NCI-H1436 (cell line): ENCODE results near the gene UAP1L1.
"Not testable (repeated sequence)": the region's sequence is repeated elsewhere in the genome, so short reads cannot be mapped to it uniquely, and the experiment has no call there.

Experiments
- DNase-seq: peaks from one replicate; lab custom pipeline; 2025; lab: John Stamatoyannopoulos, UW

The UAP1L1 gene

DNA sequence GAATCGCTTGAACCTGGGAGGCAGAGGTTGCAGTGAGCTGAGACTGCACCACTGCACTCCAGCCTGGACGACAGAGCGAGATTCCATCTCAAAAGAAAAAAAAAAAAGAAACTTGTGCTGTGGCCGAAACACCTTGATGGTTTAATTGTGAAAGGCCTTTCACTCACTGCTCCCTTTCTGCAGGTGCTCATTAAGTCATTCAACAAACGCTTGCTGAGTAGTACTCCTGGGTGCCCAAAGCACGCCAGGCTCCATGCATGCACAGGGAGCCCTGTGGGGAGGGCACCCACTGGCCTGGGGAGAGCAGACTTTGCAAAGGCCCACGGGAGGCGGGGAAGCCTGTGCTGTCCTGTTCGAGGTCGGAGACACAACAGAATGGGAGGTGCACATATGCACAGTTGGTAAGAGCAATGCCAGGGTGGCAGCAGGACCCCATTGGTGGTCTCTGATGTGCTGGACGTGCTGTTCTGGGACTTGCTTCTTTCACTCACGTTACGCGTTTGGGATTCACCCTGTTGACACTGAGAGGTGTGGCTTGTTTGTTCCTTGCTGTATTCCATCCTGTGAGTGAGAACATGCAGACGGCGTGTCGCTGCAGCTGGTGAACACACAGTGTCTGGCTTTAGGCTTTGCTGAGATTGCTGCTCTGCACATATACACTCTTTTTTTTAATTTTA is 20.4 kb upstream of the UAP1L1 start:
- no peak for DNase-seq

DNA sequence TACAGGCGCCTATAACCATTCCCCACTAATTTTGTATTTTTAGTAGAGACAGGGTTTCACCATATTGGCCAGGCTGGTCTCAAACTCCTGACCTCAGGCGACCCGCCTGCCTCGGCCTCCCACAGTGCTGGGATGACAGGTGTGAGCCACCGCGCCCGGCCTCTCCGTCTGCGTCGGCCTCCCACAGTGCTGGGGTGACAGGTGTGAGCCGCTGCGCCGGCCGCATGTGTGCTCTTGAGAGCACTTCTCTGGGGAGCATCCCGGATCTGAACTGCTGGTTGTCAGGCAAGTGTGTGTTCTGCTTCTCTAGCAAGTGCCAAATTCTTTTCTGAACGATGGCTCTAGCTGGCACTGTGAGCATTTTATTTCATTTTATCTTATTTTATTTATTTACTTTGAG is 19.8 kb upstream of the UAP1L1 start:
- peak; percentile 29 for DNase-seq

DNA sequence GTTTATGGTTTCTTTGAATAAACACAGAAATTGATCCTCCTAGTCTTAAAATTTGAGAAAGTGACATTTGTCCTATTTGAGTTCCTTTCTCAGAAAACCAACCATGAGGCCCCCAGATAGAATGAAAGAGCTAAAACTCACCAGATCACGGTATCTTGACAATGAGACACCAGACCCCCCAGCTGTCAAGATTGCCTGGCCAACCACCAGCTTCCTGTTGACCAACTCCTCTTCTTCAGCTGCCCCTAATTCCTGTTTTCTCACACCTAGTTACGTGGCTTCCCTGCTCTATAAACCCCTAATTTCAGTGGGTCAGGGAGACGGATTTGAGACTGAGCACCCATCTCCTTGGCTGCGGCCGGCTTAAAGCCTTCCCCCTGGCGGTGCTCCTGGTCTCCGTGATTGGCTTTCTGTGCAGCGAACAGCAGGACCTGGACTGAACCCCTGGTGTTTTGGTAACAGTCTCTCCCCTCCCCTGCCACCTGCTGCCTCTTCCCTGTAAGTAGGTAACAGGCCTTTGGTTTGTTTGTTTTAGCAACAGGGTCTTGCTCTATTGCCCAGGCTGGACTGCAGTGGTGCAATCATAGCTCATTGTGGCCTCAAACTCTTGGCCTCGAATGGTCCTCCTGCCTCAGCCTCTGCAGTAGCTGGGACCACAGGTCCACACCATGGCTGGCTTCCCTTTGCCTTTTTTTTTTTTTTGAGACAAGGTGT is 18.6 kb upstream of the UAP1L1 start:
- DNase-seq: no peak

DNA sequence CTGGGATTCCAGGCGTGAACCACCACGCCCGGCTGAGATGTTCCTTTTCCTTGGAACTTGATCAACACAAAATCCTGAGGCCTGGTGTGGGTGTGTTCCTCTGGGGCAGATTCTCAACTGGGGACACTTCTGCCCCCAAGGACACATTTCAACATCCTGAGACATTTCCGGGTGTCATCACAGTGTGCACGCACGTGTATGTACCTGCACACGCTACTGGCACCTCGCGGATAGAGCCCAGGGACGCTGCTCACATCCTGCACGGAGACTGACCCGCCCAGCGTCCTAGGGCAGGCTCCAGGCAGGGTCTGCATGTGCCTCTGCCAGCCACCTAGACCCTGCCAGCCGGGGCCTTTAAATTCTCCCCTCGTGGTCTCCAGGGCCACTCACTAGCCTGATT is 14.9 kb upstream of the UAP1L1 start:
- no peak for DNase-seq

DNA sequence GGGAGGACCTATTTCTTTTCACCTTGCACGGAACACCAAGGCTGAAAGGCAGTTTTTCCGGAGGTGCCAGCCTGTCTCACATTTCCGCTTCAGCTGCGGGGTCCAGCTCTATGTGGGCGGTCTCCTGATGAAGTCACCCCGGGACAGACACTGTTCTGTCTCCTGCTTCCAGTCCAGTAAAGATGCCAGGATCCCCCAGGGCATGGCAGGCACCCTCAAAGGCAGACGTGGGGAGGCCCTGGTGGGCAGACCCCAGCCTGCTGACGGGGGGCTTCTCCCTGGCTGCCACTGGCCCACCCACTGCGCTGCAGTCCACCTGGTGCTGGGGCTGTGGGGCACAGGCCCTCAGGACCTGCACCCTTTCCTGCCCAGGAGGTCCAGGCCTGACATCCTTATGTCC is 14.5 kb upstream of the UAP1L1 start:
- not testable (repeated sequence) for DNase-seq

DNA sequence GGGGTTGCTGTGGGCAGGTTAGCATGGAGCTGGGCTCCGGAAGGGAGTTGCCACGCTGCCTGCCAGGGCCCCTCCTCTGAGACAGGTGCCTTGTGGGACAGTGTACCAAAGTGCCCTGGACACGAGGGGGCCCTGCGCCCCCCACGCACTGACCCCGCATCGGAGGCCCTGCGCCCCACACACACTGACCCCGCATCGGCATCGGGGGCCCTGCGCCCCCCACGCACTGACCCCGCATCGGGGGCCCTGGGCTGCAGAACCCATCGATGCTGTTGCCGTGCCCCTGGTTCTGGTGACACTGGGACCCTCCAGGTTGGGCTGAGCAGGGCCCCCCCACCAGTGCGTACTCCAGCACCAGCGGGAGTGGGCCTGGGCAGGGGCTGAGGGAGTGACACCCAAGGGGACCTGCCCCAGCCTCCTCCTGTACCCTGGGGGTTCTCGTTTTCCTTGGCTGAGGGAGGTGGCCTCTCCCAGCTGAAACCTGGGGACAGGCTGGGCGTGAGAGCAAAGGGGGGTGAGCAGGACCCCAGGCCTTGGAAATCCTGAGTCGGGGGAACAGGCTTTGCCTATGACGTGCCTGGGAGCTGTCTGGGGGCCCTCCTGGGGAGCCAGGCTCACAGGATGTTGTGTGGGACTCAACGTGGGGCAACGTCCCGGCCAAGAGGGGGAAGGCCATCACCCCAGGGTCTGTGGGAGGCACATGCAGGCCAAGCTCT is 13.8 kb upstream of the UAP1L1 start:
- DNase-seq: no peak

DNA sequence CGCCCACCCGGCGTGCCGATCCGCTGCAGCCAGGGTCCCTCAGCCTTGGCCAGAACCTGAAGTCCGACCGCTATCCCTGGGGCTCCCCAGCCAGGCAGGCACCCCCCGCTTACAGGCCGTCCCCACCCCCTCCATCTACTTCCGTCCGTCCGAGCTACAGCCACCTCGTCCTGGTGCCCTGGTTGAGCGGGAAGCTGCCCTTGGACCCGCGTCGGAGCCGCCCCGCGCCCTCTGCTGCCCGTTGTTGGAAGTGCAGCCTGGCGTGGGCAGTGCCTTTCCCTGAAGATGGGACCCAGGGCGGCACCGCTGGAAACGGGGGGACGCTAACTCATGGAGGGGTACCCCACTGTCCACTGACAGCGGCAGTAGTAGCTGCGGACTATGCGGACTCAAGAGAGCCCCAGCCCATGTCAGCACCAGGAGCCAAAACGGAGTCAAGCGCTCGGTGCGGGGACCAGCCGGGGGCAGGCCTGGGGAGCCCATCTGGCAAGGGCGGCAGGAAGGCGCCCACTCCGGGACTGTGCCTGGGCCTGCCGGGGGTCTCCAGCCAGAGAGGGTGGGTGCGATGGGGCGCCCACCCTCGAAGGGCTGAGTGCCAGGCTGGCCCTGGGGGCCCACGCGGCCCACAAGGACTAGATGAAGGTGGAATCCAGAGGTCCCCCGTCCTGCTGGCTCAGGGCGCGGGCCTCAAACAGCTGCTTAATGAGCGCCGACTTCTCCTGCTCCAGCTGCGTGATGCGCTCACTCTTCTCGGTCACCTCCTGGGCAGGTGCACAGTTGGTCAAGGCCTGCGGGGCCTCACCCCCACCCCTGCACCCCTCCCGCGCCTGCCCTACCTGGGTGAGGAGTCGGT is 13.1 kb upstream of the UAP1L1 start:
- peak; percentile 22 for DNase-seq

DNA sequence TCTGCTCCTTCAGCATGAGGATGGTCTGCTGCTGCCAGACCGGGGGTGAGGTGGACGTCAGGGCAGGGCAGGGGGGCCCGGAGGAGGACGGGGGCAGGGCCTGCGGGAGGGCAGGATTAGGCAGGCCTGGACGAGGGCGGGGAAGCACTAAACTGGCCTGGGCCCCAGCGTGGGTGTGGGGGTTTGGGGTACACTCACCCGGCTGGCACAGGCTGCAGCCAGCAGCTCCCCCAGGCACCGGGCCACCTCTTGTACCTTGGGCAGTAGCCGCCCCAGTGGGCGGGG is 12.5 kb upstream of the UAP1L1 start:
- DNase-seq: no peak

DNA sequence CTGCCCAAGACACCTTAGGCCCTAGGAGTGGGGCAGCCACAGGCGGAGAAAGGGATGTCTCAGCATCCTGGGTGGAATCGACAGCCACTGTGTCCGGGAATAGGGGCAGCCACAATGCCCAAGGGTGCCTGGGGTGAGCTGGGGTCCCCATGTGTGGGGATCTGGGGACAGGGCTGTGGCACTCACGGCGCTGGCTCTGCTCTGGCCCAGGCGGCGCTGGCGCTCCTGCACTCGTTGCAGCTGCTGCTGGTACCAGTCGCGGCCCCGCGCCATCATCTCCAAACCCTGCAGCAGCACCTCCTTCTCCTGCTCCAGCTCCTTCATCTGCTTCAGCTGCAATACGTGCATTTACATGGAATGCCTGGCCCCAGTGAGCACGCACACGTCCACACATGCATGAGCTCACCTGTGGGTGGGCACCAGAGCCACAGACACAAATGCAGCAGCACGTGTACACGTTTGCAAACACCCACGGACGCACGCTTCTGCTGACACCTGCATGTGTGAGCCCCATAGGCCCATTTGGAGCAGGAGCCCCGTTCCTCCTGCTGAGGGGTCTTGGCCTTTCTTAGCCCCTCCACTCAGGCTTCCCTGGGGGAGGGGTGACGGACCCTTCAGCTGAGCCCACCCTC is 11.9 kb upstream of the UAP1L1 start:
- DNase-seq: no peak

DNA sequence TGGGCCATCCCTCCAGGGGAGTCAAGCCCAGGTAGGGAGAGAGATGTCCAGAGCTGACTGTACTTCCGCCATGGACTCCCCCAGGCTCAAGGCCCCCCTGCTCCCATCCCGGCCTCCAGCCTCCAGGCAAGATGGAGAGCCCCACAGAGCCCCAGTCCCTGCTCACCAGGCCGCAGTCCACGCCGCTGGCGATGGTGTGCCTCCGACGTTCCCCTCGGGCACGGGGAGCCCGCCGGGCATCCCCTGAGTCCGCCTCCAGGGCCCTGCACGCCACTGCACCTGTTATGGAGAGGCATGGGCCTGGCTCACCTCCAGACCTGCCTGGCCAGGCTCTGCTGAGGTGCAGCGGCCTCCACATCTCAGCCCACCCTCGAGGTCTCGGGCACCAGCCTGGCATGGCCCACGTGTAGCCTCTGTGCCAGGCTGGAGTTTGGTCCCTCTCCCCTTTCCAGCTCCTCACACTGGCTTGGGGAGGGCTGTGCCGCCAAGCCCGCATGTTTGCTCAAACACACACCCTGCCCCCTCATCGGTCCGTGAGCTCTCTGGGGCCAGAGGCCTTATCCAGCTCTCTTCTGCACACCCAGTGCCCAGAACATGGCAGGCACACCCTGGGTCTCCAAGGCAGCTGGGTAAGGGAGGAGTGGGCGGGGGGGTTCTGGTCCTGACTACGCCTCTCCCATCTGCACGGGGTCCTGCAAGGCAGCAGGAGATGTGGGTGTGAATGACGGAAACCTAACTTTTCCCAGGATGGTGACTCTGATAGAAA is 11.0 kb upstream of the UAP1L1 start:
- DNase-seq: no peak

DNA sequence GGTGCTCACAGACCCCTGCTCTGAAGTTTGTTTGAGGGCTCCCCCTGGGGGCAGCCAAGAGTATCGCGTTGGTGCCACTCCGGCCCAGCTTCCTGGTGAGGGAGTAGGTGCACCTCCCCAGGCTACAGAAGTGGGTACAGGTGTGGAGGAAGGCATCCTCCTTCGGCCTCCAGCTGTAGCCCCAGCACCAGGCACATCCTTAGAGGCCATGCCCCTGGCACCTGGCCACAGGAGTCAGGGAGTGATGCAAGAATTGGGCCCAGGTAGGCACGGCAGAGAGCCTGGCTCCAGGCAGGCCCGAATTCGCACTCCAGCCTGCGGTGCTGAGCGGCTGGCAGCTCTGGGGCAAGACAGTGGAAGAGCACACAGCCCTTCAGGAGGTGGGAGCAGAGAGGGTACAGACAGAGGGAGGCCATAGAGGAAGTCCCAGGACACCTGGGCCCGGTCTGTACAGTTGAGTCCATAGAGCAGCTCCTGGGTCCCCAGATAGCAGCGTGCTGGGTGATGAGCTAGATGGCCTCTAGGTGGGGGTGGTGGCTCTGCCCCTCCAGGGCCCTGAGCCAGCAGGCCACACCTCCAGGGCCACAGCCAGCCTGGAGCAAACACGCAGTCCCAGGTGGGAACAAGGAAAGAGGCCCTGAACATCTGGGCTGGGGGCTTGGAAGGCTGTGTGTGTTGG is 9.3 kb upstream of the UAP1L1 start:
- DNase-seq: peak; percentile 76

DNA sequence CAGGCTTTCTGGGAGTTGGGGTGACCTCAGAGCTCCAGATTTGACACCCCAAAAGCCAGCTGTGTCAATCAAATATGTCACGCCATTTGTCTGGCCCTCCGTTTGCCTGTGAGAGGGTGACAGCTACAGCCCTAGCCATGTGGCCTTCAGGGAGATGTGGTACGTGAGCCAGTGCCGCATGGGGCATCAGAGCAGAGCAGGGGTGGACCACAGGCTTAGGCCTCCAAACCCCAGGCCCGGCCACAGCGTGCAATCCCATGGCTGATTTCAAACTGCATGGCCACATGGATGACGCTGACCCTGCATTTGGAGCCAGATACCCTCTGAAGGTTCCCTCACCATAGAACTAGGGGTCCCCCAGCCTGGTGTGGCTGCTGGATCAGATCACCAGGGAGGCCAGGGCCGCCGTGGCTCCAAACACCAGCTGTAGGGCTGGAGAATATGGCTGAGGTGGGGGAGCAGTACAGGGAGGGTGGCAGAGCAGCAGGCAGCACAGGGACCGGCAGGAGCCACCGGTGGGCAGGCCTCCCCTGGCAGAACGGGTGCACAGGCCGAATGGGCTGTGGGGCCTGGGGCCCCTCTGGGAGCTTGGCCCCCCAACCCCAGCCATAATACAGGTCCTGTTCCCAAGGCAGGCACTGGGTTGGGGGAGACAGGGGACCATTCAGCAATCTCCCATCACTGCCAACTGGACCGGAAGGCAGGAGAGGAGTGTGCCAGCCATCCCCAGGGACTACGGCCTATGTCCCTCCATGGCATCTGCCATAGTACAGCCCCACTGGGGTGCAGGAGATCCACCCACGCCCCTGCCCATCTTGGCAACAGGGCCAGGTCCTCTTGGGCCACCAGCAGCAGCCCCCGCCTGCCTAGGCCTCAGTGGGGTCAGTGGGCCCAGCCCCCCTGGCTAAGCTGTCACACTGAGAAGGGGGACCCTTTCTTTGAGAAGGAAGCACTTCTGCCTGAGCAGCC is 8.5 kb upstream of the UAP1L1 start:
- DNase-seq: no peak

DNA sequence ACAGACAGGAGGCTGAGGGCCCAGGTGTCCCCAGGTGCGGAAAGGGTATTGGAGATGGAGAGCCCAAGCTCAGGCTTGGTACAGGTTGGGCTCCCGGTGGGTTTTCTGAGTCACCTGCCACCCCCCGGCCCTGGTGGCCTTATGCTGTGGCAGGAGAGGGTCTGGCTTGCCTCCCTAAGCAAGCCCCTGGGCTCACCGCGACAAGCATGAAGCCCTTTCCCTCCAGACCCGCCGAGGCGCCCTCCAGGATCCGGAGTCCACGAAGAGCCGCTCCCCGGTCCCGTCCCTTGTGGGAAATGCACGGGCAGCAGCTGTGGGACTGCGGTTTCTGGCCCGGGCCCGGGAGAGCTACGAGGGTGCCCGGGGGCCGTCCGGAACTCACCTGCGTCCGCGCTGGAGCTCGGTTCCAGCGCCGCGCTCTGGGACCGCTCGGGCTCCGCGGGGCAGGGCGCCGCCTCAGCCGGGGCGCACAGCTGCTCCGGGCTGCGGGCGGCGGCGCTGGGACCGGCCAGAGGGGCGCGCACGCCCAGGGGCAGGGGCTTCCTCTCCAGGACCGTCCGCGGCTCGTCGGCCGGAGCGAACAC is 7.7 kb upstream of the UAP1L1 start:
- no peak for DNase-seq

DNA sequence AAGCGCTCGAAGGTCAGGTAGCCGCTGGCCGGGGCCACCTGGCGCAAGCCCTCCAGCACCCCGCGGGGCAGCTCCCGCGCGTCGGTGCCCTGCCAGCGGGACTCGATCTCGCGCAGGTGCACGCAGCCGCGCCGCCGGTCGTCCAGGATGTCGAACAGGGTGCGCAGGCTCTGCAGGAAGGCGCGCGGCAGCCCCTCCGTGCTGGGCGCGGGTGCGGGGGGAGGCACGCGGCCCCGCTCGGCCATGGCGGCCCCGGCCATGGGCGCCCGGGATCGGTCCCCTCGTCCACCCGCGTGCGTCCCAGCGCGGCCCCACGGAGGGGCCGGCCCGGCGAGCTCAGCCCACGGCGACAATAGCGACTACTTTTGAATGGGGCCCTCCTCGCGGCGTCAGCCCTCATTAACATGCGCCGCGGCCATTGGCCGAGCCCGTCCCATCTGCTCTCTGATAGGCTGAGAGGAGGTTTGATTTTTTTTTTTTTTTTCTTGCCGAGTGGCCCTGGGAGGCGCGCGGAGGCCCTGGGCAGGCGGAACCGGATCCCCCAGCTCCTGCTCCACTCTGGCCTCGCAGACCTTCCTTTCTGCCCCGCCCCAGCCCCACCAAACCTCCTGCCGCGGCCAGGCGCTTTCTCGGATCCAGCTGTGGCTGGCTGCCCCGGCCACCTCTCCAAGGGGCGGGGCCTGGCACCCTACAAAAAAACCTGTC is 7.0 kb upstream of the UAP1L1 start, which contains the start of gene SAPCD2:
Gene SAPCD2 (minus strand): TSS at position 357 of the 705 bp plus-strand sequence. CDS start 97 bp downstream, at position 260.
- DNase-seq: peak; percentile 91

DNA sequence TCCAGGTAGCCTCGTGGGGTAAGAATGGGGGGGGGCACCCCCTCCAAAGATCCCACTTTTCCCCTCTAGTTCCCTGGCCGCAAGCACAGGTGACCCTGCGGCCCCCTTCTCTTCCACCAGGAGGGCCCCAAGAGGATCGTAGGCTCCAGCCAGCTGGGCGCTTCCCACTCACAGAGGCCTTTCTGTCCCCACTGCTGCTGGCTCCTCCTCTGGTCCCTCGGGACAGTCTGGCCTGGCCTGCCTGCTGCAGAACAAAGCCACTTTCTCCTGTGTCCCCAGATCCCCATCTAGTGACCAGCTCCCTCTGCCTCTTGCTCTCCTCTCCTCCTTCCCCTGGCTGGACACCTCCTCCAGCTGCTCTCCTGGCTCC is 6.4 kb upstream of the UAP1L1 start:
- peak; percentile 59 for DNase-seq

DNA sequence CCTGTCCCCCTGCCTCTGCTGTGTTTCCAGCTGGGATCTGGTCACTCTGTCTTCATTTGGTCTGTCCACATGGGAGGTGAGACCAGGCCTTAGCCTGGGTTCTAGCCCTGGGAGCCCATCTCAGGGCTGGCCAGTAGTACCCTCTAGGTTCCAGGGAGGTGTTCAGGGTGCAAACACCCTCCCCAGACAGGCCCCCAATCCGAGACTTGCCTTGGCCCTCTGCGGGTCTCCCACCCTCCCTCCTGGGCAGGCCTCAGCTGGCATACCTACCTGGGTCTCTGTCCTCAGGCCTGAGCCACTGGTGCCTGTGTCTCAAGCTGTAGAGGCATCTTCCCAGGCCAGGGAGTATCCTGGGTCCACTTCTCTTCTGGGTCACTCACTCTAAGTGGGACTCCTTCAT is 6.0 kb upstream of the UAP1L1 start:
- DNase-seq: no peak

DNA sequence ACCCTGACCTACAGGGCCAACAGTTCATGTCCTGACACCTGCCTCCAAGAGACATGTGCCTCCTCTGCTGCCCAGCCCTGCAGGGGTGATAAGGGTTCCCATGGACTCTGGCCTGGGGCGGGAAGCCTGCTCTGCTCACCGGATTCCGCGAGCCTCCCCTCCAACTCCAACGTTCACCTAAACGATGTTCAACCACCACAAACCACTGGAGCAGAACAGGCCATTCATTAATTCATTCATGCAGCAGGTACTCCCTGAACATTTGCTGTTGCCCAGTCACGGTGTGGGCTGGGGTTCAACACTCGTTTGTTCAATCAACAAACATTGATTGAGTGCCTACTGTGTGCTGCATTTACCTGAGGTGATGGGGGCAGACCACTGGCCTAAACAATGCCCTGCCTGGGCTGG is 3.3 kb upstream of the UAP1L1 start:
- no peak for DNase-seq

DNA sequence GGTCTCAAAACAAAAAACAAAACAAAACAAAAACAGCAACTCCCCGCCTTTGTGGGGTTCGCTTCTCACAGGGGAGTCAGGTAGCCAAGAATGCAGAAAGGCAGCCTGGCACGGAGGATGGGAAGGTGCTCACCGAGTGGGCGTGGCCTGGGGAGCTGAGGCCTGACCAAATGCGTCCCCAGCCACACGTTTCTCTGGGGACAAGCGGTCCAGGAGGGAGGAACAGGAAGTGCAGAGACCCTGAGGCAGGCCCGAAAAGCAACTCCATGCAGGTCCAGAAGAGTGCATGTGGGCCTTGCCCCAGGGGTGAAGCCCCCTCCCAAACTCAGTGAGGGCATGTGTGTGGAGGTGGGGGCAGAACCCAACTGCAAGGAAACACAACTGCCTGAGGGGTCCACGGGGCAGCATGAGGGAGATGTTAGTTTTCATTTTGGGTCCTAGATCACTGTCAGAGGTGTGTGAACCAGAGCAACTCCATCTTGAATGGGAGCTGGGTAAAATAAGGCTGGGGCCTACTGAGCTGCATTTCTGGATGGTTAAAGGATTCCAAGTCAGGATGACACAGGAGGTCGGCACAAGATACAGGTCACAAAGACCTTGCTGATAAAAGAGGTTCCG is 2.6 kb upstream of the UAP1L1 start:
- no peak for DNase-seq
